ENCODE data around the gene MALT1. TPM values are rescaled to one million over a fixed set of nuclear protein-coding genes. Genes with fewer than 3 reads are reported as not detected.

MALT1 gene
- total RNA-seq, 1 donor from 2014 or later = 14.1 TPM

DNA sequence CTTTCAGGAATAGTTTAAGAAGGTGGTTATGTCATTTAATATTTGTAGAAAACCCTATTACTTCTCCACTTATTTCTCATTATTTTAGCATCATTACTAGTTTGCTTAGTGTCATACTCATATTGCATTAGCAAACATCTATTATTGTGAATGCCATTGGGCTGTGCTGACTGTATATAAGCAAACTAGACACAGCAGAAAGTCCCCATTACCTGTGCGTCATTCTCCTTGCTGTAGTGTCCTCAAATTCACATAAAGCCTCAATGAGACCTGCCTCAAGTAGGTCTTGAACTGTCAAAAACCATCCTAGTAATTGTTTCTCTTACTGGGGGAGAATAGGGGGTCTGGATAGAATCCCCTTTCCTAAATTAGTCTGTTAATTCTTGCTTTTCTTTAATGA, 43.6 kb downstream of the MALT1 start:
- Mint-ChIP-seq H3K27ac (no peak overlapping the region), H3K9me3 (ENCODE audit: low read depth) (no peaks in the 10 kb centered on the region), H3K4me1 (ENCODE audit: low read depth) (peaks cover 7% of the 10 kb centered on the region), H3K36me3 (ENCODE audit: insufficient read depth) (peaks cover 5% of the 10 kb centered on the region), H3K27me3 (no peaks in the 10 kb centered on the region), H3K4me3 (ENCODE audit: low read depth) (no peak overlapping the region)
- TF ChIP-seq, protein P1, sequence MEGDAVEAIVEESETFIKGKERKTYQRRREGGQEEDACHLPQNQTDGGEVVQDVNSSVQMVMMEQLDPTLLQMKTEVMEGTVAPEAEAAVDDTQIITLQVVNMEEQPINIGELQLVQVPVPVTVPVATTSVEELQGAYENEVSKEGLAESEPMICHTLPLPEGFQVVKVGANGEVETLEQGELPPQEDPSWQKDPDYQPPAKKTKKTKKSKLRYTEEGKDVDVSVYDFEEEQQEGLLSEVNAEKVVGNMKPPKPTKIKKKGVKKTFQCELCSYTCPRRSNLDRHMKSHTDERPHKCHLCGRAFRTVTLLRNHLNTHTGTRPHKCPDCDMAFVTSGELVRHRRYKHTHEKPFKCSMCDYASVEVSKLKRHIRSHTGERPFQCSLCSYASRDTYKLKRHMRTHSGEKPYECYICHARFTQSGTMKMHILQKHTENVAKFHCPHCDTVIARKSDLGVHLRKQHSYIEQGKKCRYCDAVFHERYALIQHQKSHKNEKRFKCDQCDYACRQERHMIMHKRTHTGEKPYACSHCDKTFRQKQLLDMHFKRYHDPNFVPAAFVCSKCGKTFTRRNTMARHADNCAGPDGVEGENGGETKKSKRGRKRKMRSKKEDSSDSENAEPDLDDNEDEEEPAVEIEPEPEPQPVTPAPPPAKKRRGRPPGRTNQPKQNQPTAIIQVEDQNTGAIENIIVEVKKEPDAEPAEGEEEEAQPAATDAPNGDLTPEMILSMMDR (IDR thresholded peaks at IDR 0.05; ENCODE audit: unreplicated experiment) = no peak
- no peak for DNase-seq (ENCODE audit: low spot score, unreplicated experiment)

DNA sequence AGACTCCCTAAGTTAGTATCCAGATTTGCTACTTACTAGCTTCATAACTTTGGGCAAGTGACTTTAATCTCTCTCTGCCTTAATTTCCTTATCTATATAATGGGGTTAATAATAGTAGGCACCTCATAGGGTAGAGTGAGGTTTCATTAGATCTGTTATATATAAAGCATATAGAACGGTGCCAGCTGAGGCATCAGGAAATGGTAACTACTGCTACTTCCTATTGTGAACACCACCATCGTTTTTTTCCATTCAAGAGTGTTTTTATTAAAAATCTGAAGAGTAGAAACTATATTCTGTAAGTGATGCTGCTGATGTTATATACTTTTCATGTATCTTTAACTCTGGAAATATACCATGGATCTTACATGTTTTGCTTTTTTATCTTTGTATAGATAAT, 44.3 kb downstream of the MALT1 start:
- H3K27me3 Mint-ChIP-seq = no peaks in the 10 kb centered on the region
- H3K36me3 Mint-ChIP-seq (ENCODE audit: insufficient read depth) = peaks cover 7% of the 10 kb centered on the region
- H3K27ac Mint-ChIP-seq = no peak overlapping the region
- H3K4me1 Mint-ChIP-seq (ENCODE audit: low read depth) = peaks cover 7% of the 10 kb centered on the region
- TF ChIP-seq, protein P1 (IDR thresholded peaks at IDR 0.05; ENCODE audit: unreplicated experiment) = no peak
- no peak for DNase-seq (ENCODE audit: low spot score, unreplicated experiment)
- H3K9me3 Mint-ChIP-seq (ENCODE audit: low read depth) = no peaks in the 10 kb centered on the region
- H3K4me3 Mint-ChIP-seq (ENCODE audit: low read depth) = no peak overlapping the region

DNA sequence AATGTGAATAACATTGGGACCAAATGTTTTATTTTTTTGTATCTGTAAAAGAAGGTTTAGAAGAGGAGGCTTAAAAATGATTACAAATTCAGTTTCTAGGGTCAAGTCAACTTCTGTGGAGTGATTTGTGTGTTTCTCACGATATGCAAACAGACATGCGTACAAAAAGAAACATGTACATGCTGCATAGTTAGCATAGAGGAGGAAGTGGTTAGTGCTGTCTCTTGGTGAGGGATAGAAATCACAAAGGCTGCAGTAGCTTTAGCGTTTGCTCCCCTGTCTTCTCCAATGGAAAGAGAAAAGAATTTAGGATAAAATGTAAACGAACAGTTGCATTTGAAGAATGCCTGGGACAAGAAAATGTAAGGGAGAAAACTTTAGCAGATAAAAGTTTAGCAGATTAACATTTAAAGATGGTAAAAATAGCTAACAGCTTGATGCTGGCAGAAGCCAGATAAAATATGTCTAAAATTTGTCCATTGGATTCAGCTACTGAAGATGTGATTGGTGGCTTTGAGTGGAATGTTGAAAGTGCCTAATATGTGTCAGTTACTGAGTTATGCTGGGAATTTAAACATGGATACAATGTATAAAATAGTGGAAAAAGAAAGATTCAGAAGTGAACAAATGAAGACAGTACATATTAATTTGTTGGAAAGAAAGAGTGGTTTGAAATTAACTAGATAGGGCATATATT, 44.9 kb downstream of the MALT1 start:
- no peak overlapping the region for H3K27ac Mint-ChIP-seq
- H3K4me3 Mint-ChIP-seq (ENCODE audit: low read depth) = no peak overlapping the region

DNA sequence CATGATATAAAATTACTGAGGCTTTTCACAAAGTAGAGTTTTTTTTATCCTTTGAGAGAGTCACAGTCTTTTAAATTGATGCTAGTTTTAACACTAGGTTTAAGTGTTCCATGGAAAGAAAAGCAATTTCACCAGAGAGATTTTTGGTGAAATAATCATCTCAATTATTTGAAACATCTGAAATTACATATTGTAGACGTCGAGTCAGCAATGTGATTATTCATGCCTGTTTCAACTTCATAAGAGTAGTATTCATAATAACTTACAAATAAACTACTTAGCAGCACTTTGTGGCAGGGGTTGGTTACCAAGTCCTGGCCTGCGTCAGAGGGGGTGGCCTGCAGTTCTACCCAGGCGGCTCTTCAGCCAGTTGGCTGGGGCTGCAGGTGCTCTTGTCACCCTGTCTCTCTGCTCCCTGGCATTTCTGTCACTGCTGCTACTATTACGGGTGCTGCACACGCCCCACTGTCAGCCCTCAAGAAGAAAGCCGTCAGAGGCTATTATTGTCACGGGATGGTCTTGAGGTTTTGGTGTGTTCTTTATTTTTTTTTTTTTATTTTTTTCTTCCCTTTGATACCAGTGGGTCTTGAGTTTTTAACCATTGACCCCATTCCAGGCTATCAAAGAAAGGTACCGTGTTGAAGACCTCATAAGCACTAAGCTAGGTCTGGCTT, 50.4 kb downstream of the MALT1 start:
- no peak for DNase-seq (ENCODE audit: low spot score, unreplicated experiment)
- H3K27ac Mint-ChIP-seq = no peak overlapping the region
- no peaks in the 10 kb centered on the region for H3K9me3 Mint-ChIP-seq (ENCODE audit: low read depth)
- no peaks in the 10 kb centered on the region for H3K4me1 Mint-ChIP-seq (ENCODE audit: low read depth)
- TF ChIP-seq, protein P1 (IDR thresholded peaks at IDR 0.05; ENCODE audit: unreplicated experiment) = no peak
- no peaks in the 10 kb centered on the region for H3K27me3 Mint-ChIP-seq
- H3K36me3 Mint-ChIP-seq (ENCODE audit: insufficient read depth) = peaks cover 6% of the 10 kb centered on the region
- H3K4me3 Mint-ChIP-seq (ENCODE audit: low read depth) = no peak overlapping the region

More for the DNA sequence above, 44.9 kb downstream of the MALT1 start:
- Mint-ChIP-seq H3K36me3 (ENCODE audit: insufficient read depth) (peaks cover 7% of the 10 kb centered on the region), H3K4me1 (ENCODE audit: low read depth) (peaks cover 7% of the 10 kb centered on the region), H3K27me3 (no peaks in the 10 kb centered on the region), H3K9me3 (ENCODE audit: low read depth) (no peaks in the 10 kb centered on the region)
- DNase-seq (ENCODE audit: low spot score, unreplicated experiment) = no peak
- TF ChIP-seq, protein P1 (IDR thresholded peaks at IDR 0.05; ENCODE audit: unreplicated experiment) = no peak

DNA sequence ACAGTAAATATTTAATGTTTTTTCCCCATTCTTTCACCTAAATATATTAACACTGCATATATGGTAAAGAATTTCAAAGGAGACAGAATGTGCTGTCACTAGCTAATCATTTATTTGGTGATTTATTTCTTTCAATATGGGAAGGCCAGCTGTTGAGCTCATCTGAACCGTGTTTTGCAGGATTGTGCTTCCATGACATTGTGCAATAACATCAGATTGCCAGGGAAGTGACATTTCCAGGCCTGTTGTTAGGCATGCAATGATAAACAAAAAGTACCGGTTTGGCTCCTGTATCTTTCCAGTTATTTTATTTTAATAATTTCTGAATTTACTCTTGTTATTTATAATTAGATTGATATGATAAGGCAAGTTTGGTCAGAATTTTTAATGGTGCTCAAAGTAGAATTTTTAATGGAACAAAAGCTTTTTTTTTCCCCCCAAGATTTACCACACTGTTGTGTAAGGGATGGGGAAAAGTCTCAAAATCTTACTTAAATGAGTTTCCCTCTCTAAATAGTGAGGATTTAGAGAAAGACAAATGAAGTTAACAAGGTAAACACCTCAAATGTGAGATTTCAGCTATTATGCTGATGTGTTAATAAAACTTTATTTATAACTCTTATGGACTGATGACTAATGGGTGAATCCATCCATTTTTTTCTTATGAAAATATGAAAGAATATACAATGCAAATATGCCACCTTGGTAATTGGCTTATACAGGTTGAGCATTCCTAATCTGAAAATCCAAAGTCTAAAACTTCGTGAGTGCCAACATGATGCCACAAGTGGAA, 52.7 kb downstream of the MALT1 start:
- H3K4me1 Mint-ChIP-seq (ENCODE audit: low read depth) = no peaks in the 10 kb centered on the region
- no peak overlapping the region for H3K27ac Mint-ChIP-seq
- no peak for DNase-seq (ENCODE audit: low spot score, unreplicated experiment)
- no peaks in the 10 kb centered on the region for H3K9me3 Mint-ChIP-seq (ENCODE audit: low read depth)
- H3K4me3 Mint-ChIP-seq (ENCODE audit: low read depth) = no peak overlapping the region
- H3K36me3 Mint-ChIP-seq (ENCODE audit: insufficient read depth) = peaks cover 5% of the 10 kb centered on the region
- TF ChIP-seq, protein P1 (IDR thresholded peaks at IDR 0.05; ENCODE audit: unreplicated experiment) = no peak
- H3K27me3 Mint-ChIP-seq = no peaks in the 10 kb centered on the region
